Prostate gland (tissue), 2 donors: ENCODE measurements around the gene TMEM143.

Experiments
- CTCF ChIP-seq, 4 experiments: fragments of 200-600 bp in 2 of 4; fragments of 450-650 bp in 2 of 4; sonication (generic) in 2 of 4; IDR thresholded peaks; 1 replicate in 3 of 4; 2 replicates in 1 of 4; pipeline ENCODE4 v1.5.1; 2016 to 2019; ENCODE audit warnings: antibody characterized with exemption in 4 of 4, mild to moderate bottlenecking in 2 of 4, moderate library complexity in 2 of 4
- POLR2A ChIP-seq: fragments of 450-650 bp; IDR thresholded peaks from one replicate; pipeline ENCODE4 v1.6.1; 2016; ENCODE audit warnings: antibody characterized with exemption, mild to moderate bottlenecking

- TF ChIP-seq CTCF (IDR thresholded peaks at IDR 0.05) (no peak), POLR2A (no peak)
Measured at GRCh38 chr19:48401287-48401686, 37.5 kb upstream of the TMEM143 start.
